Caki2 (cell line): ENCODE results near the gene COX17. TPM values are rescaled to one million over a fixed set of nuclear protein-coding genes. Genes with fewer than 3 reads are reported as not detected.
"Not testable (repeated sequence)": the region's sequence is repeated elsewhere in the genome, so short reads cannot be mapped to it uniquely, and the experiment has no call there.

Experiments
- DNase-seq: peaks from one replicate; pipeline ENCODE4 v3.0.0-alpha.2; 2015; ENCODE audit warnings: low read depth
- in situ Hi-C: cut with HindIII; loops from 2 replicates; pipeline ENCODE4 v1.10.0; 2016; ENCODE audit warnings: low sequenced_read_pairs, low pct_unique_long_range_greater_than_20kb, mixed read lengths
- total RNA-seq: library from RNA; depleted of rRNA; stranded (reverse); fragments of >200 nt; shearing (Covaris generic); gene quantifications from 2 replicates; pipeline ENCODE4 v1.2.3, GENCODE V29; 2014; ENCODE audit warnings: low replicate concordance

Gene COX17
- total RNA-seq, 1 experiment from 2014 or later = 22.3 TPM

DNA sequence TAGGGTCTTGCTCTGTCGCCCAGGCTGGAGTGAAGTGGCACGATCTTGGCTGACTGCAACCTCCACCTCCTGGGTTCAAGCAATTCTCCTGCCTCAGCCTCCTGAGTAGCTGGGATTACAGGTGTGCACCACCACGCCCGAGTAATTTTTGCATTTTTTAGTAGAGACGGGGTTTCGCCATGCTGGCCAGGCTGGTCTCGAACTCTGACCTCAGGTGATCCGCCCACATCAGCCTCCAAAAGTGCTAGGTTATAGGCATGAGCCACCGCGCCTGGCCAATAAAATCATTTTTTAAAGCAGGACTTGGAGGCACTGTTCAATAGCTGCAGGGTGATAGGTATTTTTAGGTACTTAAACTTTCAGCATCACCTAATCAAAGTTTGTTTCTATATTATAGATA, 1.0 kb upstream of the COX17 start:
- DNase-seq, in situ Hi-C loops: not testable (repeated sequence)

DNA sequence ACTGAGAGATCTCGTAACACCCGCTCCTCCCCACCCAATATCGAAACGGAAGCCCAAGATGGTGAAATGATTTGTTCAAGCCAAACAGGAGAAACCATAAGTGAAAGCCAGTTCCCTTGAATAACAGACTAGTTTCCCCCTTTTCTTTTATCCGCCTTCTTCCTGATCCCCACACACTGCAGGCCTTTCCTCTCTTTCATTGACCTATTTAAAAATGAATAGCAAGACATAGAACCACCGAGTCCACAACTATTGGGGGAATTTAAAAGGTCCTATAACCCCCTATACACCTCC, 382 bp upstream of the COX17 start:
- no peak for DNase-seq

DNA sequence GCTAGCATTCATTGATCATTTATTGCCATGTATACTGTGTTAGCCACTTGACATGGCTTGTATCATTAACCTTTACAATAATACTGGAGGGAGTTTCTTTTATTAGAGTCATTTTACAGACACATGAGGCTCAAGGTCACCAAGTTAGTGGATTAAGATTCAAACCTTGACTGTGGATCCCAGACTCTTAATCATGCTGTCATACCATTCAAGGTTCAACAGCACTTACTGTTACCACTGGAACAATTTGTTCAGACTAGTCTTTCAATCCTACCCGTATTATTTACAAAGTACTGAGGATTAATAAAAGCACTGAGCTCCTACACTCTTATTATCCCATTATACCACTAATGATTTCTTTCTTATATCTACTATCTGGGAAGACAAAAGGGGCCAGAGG, 1.2 kb downstream of the COX17 start:
- in situ Hi-C loops = no loop called here
- no peak for DNase-seq

More for the DNA sequence above, 382 bp upstream of the COX17 start:
- in situ Hi-C loops = no loop called here

DNA sequence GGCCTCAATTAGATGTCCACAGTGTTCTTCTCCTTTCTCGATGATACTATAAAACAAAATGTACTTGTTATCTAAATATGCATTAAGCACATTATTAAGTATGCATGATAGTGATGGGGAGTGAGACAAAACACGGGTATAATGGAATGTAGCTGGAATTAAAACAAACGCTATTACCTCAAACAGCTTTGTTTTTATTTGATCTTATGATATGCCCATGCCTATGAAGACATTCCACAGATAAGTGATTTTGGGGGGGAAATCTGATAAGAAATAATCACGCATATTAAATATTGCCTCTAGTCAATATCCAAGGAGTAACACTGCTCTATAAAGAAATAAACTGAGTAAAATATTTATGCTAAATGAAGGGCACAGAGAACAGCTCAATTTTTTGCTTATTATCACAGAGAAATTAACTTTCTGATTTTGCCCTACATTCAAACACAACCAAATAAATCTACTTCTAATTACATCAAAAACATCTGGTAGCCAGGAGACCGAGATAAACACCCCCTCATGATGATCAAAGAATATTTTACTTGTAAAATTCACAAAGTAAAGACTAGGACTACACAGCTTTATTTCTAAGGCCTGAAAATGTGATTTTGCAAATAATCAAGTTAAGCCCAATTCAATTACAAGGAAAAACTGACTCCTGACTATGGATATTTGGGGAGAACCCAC, 1.9 kb downstream of the COX17 start:
- DNase-seq = no peak
- in situ Hi-C loops = no loop called here

DNA sequence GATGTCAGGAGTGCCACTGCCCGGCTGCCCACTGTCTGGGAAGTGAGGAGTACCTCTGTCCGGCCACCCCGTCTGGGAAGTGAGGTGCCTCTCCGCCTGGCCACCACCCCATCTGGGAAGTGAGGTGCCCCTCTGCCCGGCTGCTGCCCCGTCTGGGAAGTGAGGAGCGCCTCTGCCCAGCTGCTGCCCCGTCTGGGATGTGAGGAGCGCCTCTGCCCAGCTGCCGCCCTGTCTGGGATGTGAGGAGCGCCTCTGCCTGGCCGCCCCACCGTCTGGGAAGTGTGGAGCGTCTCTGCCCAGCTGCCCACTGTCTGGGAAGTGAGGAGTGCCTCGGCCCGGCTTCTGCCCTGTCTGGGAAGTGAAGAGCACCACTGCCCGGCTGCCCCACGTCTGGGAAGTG, 3.3 kb downstream of the COX17 start:
- no peak for DNase-seq
- in situ Hi-C loops = no loop called here

DNA sequence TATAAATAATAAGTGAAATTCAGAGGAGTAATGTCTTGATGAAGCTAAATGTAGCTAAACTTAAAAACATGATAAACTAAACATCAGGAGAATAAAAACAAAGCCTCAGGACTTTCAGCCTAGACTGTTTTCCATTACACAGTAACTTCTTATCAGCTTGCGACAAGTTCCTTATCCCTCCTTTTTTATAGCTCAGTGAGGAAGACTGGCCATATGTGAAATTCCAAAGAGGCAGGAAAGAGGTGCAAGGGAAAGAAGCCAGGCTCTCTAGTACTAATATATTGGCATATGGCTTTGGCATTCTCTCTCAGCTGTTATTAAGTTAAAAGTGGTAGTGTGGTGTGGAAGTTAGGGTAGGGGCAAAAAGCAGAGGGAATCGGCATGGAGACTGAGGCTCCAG, 4.4 kb downstream of the COX17 start:
- in situ Hi-C loops = no loop called here

DNA sequence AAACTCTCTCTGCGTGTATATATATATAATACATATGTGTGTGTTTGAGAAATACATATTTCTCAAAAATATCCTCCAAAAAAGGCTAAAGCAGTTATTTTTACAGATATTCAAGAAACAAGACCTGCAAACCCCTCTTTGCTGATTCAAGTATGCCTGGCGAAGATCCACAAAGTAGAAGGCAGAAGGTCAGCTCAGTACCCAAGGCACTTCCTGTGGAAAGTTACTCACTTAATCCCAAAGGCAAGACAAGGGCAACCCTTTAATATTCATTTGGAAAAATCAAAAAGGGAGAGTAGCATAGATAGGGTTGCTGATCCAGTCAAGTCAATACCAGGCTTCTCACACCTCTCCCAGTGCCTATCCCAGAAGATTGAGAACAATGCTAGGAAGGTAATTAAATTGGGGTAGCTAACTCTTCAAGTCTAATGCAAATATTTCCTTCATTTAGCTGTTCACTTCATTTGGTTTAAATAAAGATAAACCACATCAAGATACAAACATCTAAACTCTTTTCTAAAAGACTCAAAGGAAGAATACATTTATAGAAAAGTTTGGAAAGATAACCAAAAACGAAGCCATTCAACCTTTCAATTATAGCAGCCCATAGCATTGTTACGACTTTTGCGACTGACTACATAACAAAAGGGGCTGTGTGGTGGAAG, 7.2 kb downstream of the COX17 start:
- no peak for DNase-seq
- in situ Hi-C loops = no loop called here

More for the DNA sequence above, 4.4 kb downstream of the COX17 start:
- DNase-seq = no peak

DNA sequence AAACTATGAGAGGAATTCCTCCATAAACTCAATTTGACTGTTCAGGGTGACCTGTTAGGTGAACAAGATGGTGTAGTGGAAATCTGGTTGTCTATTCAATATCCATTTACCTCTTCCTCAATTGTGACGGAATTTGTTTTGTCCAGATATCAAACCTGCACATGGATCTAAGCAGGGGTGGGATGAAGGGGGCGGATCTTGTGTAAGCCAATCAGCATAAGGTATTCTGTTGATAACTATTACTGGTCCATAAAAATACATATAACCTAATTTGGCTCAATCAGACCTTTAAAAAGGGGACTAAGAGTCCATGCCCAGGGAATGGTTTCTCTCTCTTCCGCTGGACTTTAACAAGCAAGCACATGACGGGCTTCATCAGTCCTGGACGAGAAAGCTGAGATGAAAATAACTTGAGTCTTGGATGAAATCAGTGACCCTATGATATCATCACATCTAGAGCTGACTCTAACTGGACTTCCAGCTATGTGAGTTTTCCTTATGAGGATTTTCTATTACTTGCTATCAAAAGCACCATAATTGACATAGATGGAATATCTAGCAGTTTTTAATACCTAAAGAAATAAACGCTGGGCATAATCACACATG, 11.1 kb downstream of the COX17 start:
- in situ Hi-C loops = no loop called here
- no peak for DNase-seq

DNA sequence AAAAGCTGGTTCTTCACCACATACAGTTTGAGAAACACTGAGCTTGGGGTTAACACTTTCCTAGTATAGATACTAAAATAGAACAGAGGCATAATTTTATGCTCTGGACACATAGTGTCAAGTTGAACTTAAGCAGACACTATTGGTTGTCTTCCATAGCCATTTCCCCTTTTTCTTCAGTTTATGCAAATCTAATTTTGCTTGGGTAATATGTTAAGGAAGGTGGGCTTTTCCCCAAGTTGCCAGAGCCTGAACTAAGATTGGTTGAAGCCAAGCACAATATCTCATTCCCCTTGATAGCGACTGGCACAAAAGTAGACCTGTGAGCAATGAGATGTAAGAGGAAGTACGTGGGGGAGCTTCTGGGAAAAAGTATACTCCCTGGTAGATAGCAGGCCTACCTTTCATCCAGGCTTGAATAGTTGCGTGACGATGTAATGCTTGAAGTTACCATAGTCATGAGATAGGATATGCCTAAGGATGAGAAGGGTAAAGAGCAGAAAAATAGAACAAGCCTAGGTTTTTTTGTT, 12.3 kb downstream of the COX17 start:
- in situ Hi-C loops = no loop called here
- no peak for DNase-seq

DNA sequence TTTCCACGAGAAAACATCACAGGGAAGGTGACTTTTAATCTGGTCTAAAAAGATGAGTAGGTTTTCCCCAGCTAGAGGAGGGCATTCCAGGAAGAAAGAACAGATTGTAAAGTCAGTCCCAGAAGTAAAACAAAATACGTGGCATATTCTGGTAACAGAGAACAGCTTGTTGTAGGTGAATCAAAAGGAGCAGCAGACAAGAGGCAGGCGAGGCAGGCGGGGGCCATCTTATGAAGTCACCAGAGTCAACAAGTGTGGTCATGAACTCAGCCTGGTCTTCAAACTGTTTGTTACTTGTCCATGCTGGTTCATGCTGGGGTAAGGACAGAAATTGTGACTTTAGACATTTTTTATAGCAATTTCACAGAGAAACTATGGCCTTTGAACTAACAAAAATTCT, 12.8 kb downstream of the COX17 start:
- no peak for DNase-seq
- in situ Hi-C loops = no loop called here

DNA sequence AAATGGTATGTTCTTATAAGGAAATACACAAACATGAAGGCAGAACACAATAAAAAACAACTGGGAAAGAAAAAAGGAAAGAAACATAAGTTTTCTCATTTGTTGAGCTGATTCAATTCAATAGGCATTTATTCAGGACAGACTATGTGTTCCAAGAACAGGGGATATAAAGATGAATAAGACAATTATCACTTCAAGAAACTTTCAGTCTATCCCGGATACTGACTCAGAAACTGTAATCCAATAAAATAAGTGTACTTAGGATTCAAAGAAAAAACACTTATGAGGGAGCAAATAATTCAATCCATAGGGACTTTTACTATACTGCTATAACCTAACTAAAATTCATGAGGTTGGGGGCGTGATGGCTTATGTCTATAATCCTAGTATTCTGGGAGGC, 13.3 kb downstream of the COX17 start:
- DNase-seq = no peak
- in situ Hi-C loops = no loop called here

DNA sequence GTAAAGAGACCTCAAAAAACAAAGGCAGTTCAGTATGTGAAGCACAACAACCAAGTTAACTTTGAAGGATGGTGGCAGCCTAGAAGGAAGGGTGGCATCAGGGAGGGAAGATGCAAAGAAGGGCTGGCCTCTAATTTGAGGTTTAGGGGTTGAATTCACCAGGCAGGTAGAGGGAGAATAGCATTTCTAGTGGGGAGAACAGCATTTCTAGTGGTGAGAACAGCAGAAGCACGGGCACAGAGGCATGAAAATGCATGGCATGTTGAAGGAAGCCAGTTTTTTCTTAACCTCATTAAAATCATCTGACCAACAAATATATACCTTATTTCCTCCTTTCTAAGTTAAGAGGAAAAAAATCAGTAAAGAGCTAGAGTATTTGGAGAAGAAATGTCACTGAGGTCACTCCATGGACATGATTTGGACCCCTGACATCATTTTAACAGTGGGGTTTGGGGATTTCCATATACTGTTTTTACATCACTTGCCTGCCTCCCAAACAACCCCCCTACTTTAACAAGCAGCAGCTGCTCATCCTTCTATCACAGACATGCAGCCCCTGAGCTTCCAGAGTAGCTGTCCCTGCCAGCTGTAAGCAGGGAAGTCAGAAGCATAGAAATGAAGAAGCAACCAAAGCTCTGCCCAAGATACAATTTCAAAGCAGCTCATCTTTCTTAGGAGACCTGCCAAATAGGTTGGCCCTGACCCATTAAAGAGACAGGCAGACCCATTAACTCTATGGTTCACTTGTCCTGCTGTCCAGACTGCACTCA, 14.4 kb downstream of the COX17 start:
- in situ Hi-C loops = no loop called here
- no peak for DNase-seq

DNA sequence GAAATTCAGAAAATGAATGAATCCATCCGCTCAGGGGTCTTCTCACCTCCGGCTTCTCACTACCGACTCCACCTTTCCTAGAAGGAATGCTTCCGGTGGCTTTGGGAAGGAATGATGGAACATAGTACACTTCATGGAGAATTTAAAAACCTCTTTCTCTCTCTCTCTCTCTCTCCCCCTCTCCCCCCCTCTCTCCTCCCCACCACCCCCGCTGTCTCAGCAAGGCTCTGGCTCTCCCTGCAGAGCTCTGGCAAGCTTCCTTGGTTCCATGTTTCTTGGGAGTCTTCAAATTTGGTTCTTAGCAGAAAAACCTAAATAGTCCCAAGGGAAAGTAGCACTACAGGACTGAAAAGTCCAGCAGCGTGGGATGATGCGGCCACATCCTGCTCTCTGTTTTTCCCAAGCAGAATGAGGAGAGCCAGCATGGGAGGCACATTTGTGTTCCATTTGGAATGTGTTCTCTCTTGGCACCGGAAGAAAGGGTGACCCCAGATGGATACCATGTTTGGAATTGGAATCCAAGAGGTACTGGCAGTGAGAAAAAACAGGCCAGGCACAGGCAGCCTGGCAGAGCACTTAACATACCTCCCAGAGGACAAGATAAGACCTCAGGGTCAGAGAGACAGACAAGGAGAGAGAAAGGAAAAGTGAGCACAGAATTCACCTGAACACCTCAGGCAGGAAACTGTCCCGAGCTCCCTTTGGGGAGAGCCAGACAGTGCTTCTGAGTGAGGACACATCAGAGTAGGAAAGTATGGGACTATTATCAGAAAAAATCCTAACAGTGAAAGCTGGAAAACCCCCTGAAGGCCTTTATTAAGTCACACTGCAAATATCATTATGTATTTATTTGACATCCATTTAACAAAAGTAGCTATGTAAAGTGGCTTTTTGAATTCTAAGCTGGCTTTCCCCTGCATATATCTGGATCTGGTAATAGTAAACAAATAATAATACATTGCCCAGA, 16.4 kb downstream of the COX17 start, which contains the start of gene POPDC2:
TSS of gene POPDC2 (minus strand) at position 116 of the 967 bp plus-strand sequence. CDS start 166 bp downstream, outside the sequence.
- in situ Hi-C loops = no loop called here
- no peak for DNase-seq

DNA sequence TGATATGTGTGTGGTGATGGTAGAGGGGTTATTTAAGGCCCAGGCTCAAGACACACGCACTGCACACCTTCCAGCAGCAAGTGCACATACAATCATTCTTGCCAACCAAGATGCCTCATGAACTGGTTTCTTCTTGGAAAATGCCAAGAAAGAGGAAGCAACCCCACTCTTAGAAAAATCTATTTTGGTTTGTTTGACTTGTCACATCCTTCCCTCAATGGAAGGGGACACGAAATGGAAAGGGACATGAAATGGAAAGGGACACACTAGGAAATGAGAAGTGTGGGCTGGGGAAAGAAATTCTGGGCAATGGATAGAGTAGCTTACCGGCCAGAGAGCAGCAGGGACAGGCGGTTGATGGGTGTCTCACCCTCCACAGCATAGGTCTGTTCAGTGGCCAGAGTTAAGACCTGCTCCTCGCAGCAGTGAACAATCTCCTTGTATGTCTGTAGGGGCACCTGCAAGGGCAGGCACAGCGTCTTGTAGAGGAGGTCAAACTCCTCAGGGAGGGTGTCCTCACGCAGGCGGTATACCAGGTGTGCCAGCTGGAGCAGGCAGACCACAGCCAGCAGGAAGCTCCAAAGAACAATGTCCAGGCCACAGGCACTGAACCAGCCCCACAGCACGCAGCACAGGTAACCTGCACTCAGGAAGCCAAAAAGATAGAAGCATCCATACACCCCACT, 17.5 kb downstream of the COX17 start:
- no peak for DNase-seq
- in situ Hi-C loops = no loop called here

DNA sequence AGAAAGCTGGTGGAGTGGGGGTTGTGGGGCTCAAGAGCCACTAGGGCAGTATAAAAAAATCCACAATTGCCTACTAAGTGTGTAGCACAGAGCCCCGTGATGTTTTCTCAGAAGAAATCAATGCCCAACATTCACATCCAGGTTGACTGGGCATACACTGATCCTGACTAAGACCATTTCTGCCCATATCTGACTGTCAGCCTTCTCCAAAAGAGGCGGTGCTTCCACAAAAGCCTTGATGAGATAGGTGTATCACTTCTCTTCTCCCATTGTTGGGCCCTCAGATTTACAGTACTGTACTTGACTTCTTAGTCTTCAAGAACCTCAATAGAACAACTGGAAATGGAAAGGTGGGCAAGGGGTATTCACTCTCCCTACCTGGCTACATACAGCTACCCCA, 18.2 kb downstream of the COX17 start:
- in situ Hi-C loops = no loop called here

DNA sequence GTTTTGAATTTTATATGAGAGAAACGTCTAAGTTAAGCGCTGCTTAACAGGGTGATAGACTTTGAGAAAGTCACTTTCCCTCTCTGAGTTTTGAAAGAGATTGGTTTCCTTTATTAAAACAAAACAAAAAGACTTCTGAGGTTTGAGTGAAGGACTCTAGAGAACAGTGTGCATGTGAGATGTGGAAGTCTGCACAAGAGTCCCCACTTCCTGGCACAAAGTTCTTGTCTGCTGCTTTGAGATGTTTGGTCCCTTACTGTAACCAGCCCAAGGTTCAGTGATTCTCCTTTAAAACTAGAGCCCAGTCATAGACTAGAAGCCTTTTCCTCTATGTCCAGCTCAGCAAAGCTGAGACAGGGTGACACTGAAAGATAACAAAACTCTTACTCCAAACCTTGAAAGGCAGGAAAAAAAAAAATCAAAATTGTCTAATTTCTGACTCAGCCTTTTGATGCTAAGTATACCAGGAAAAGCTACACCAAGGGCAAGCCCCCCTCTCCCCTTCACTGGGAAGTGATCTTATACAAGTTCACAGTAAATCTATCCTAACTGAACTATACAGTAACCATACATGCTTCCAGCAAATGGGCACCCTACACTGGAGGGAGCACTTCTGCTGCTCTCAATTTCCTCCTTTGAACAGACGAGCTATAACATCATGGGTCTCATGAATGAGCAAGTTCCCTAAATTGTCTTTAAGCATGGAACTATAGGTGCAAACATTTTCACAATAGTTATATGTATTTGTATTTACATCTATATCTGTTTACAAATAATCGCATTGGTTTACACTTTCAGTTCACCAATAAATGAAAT, 19.1 kb downstream of the COX17 start:
- in situ Hi-C loops = no loop called here
- DNase-seq = no peak

More for the DNA sequence above, 18.2 kb downstream of the COX17 start:
- DNase-seq = no peak
